ENCODE measurements around the gene GALK2. TPM values are rescaled to one million over a fixed set of nuclear protein-coding genes. Genes with fewer than 3 reads are reported as not detected.
"Not testable (repeated sequence)": the region's sequence is repeated elsewhere in the genome, so short reads cannot be mapped to it uniquely, and the experiment has no call there.

The GALK2 gene
- total RNA-seq, 2 donors from 2014 or later: 21.5 to 35.6 TPM

GRCh38 chr15:49168016-49168415 is 2.0 kb upstream of the GALK2 start:
- Histone ChIP-seq H3K27me3 (no peaks in the 10 kb centered on the region), H3K4me1 (peaks cover 21% of the 10 kb centered on the region), H3K4me3 (no peak overlapping the region), H3K27ac (no peak overlapping the region), H3K36me3 (replicated peaks in 1 of 2; ENCODE audit: insufficient read depth in 1 of 2, low read depth in 2 of 2) (no peaks in the 10 kb centered on the region), H3K9me3 (no peaks in the 10 kb centered on the region)
- intact Hi-C loops (cut with DNase I): no loop called here
- ATAC-seq (no peak), DNase-seq (no peak)
- TF ChIP-seq POLR2A (IDR thresholded peaks at IDR 0.05): no peak
- 84 to 85% methylated on average over 3 of the region's 3 CpGs for WGBS, 2 donors

GRCh38 chr15:49171790-49172189 is 1.7 kb downstream of the GALK2 start:
- Histone ChIP-seq H3K4me3 (no peak overlapping the region), H3K27ac (no peak overlapping the region), H3K9me3 (no peaks in the 10 kb centered on the region), H3K36me3 (replicated peaks in 1 of 2; ENCODE audit: insufficient read depth in 1 of 2, low read depth in 2 of 2) (no peaks in the 10 kb centered on the region), H3K4me1 (peaks cover 29% of the 10 kb centered on the region), H3K27me3 (no peaks in the 10 kb centered on the region)
- TF ChIP-seq CTCF (IDR thresholded peaks at IDR 0.05) (no peak), POLR2A (IDR thresholded peaks at IDR 0.05) (no peak)
- WGBS, 2 donors: 95 to 96% methylated on average over 12 of the region's 12 CpGs
- intact Hi-C loops (cut with DNase I): no loop called here
- no peak for ATAC-seq
- DNase-seq: no peak

GRCh38 chr15:49174902-49175301 is 4.9 kb downstream of the GALK2 start:
- Histone ChIP-seq H3K27me3 (no peaks in the 10 kb centered on the region), H3K27ac (no peak overlapping the region), H3K36me3 (replicated peaks in 1 of 2; ENCODE audit: insufficient read depth in 1 of 2, low read depth in 2 of 2) (no peaks in the 10 kb centered on the region), H3K9me3 (no peaks in the 10 kb centered on the region), H3K4me3 (no peak overlapping the region), H3K4me1 (peaks cover 26% of the 10 kb centered on the region)
- no peak for TF ChIP-seq POLR2A (IDR thresholded peaks at IDR 0.05)
- TF ChIP-seq CTCF (IDR thresholded peaks at IDR 0.05): no peak
- no peak for DNase-seq
- no peak for ATAC-seq
- 90 to 97% methylated on average over 3 of the region's 3 CpGs for WGBS, 2 donors
- intact Hi-C loops (cut with DNase I): no loop called here

GRCh38 chr15:49175582-49176397 is 5.7 kb downstream of the GALK2 start:
- WGBS, 2 donors: 93 to 95% methylated on average over 6 of the region's 6 CpGs
- H3K4me3 ChIP-seq; H3K9me3 ChIP-seq; ATAC-seq; H3K27ac ChIP-seq; H3K36me3 ChIP-seq (replicated peaks in 1 of 2; ENCODE audit: insufficient read depth in 1 of 2, low read depth in 2 of 2); H3K27me3 ChIP-seq; intact Hi-C loops (cut with DNase I); DNase-seq: not testable (repeated sequence)
- peaks cover 23% of the 10 kb centered on the region for H3K4me1 ChIP-seq

GRCh38 chr15:49178497-49178896 is 8.4 kb downstream of the GALK2 start:
- Histone ChIP-seq H3K4me3 (no peak overlapping the region), H3K27ac (no peak overlapping the region), H3K36me3 (replicated peaks in 1 of 2; ENCODE audit: insufficient read depth in 1 of 2, low read depth in 2 of 2) (no peaks in the 10 kb centered on the region), H3K4me1 (peaks cover 7% of the 10 kb centered on the region), H3K27me3 (no peaks in the 10 kb centered on the region), H3K9me3 (no peaks in the 10 kb centered on the region)
- no peak for ATAC-seq
- WGBS, 2 donors: 92 to 97% methylated on average over 7 of the region's 7 CpGs
- TF ChIP-seq POLR2A (IDR thresholded peaks at IDR 0.05) (no peak), CTCF (IDR thresholded peaks at IDR 0.05) (no peak)
- DNase-seq: no peak
- intact Hi-C loops (cut with DNase I): no loop called here

Data from body of pancreas (tissue), 4 donors.